Thoracic aorta (tissue), 2 donors: ENCODE measurements around the gene CARS1. TPM values are rescaled to one million over a fixed set of nuclear protein-coding genes. Genes with fewer than 3 reads are reported as not detected.

Experiments used
- ATAC-seq: fragments of 150-250 bp; one replicate; pipeline ENCODE4 v1.8.0; 2017; ENCODE audit warnings: low read depth; ENCODE audit not compliant: insufficient number of reproducible peaks, low FRiP score
- DNase-seq: peaks from one replicate; pipeline ENCODE4 v3.0.0-alpha.2; 2020; ENCODE audit warnings: low spot score
- H3K27ac ChIP-seq, 2 donors: fragments of 200-600 bp; sonication (generic); 1 replicate in 1 of 2; 2 replicates in 1 of 2; pipeline ENCODE4 v1.5.1; 2016; ENCODE audit warnings: mild to moderate bottlenecking in 2 of 2, moderate library complexity in 2 of 2
- H3K27me3 ChIP-seq: fragments of 200-600 bp; sonication (generic); replicated peaks from 2 replicates; pipeline ENCODE4 v1.6.0; 2016; ENCODE audit warnings: mild to moderate bottlenecking; ENCODE audit not compliant: insufficient read depth
- H3K36me3 ChIP-seq: fragments of 200-600 bp; sonication (generic); one replicate; pipeline ENCODE4 v1.5.1; 2016
- H3K4me1 ChIP-seq, 2 donors: fragments of 200-600 bp; sonication (generic); 1 replicate in 1 of 2; 2 replicates in 1 of 2; pipeline versions ENCODE4 v1.5.1 to v1.6.0; 2016; ENCODE audit warnings: low read depth in 2 of 2, mild to moderate bottlenecking in 1 of 2; ENCODE audit not compliant: control insufficient read depth in 1 of 2
- H3K4me3 ChIP-seq: fragments of 200-600 bp; sonication (generic); 2 replicates; pipeline ENCODE4 v1.5.1; 2016; ENCODE audit warnings: mild to moderate bottlenecking
- H3K9me3 ChIP-seq: fragments of 200-600 bp; sonication (generic); 2 replicates; pipeline ENCODE4 v1.5.1; 2016
- total RNA-seq, 2 donors: library from RNA; depleted of rRNA; stranded (reverse); fragments of >200 nt; gene quantifications; one replicate each; pipeline versions ENCODE4 v1.1.0 to v1.2.3, GENCODE V29; 2016
- TF ChIP-seq, protein P1 (sequence below): fragments of 200-600 bp; sonication (generic); IDR thresholded peaks from one replicate; pipeline ENCODE4 v1.5.1; 2019; ENCODE audit warnings: antibody characterized with exemption

CARS1 gene
- total RNA-seq, 2 donors from 2014 or later: 38.4 to 56.5 TPM

DNA sequence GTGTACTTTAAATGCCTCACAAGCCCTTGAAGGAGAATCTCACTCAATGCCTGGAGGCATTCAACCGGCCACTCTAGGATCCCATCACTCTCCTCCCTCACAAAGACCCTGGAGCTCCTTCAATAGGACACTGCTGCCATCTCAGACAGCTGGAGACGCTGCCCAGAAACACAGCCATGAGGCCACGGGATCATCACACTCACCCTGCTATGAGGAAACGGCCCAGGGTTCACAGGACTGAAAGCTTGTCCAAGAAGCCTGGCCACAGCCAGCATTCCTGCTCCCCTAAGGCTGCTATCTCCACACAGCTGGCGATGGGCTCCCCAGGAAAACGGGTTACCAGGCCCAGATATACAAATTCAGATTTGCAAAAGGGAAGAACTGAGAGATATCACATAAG lies 13.2 kb downstream of the CARS1 start:
- peaks cover 17% of the 10 kb centered on the region for H3K36me3 ChIP-seq
- H3K27me3 ChIP-seq: no peaks in the 10 kb centered on the region
- peak overlapping the region; percentile 89 for H3K27ac ChIP-seq
- H3K4me1 ChIP-seq: peaks cover 18 to 32% of the 10 kb centered on the region in 2 donors
- no peak for ATAC-seq
- no peak overlapping the region for H3K4me3 ChIP-seq
- TF ChIP-seq, protein P1, sequence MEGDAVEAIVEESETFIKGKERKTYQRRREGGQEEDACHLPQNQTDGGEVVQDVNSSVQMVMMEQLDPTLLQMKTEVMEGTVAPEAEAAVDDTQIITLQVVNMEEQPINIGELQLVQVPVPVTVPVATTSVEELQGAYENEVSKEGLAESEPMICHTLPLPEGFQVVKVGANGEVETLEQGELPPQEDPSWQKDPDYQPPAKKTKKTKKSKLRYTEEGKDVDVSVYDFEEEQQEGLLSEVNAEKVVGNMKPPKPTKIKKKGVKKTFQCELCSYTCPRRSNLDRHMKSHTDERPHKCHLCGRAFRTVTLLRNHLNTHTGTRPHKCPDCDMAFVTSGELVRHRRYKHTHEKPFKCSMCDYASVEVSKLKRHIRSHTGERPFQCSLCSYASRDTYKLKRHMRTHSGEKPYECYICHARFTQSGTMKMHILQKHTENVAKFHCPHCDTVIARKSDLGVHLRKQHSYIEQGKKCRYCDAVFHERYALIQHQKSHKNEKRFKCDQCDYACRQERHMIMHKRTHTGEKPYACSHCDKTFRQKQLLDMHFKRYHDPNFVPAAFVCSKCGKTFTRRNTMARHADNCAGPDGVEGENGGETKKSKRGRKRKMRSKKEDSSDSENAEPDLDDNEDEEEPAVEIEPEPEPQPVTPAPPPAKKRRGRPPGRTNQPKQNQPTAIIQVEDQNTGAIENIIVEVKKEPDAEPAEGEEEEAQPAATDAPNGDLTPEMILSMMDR: no peak
- H3K9me3 ChIP-seq: no peaks in the 10 kb centered on the region
- no peak for DNase-seq

DNA sequence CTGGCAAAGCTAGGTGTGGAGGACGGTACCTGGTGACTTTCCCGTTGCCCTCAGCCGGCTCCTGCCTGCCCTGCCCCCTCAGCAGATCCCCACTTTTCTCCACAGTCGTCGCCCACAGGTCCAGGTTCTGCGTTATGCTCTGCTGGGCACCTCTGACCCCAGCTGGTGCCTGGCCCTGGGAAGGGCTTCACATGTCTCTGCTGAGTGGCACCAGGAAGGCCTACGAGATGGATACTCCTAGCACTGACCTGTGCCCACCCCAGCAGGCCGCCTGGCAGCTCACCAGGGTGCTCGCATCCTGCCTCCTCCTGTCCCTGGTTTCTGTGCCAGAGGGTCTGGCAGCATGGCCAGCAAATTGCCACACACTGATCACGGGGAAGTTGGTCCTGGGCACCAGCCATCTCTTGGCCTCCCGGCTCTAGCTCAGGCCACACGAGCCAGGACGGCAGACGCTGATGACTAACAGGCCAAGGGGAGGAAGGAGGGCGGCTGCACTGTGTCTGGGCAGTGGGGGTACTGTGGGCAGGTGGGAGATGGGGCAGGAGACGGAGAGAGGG lies 13.8 kb downstream of the CARS1 start:
- Histone ChIP-seq H3K4me1 (peaks cover 18 to 31% of the 10 kb centered on the region in 2 donors), H3K4me3 (peak overlapping the region; percentile 1), H3K9me3 (no peaks in the 10 kb centered on the region), H3K27me3 (no peaks in the 10 kb centered on the region), H3K36me3 (peaks cover 21% of the 10 kb centered on the region), H3K27ac (peak overlapping the region; percentile 89)
- TF ChIP-seq, protein P1: no peak
- DNase-seq (peak; percentile 69), ATAC-seq (peak; percentile 77)

DNA sequence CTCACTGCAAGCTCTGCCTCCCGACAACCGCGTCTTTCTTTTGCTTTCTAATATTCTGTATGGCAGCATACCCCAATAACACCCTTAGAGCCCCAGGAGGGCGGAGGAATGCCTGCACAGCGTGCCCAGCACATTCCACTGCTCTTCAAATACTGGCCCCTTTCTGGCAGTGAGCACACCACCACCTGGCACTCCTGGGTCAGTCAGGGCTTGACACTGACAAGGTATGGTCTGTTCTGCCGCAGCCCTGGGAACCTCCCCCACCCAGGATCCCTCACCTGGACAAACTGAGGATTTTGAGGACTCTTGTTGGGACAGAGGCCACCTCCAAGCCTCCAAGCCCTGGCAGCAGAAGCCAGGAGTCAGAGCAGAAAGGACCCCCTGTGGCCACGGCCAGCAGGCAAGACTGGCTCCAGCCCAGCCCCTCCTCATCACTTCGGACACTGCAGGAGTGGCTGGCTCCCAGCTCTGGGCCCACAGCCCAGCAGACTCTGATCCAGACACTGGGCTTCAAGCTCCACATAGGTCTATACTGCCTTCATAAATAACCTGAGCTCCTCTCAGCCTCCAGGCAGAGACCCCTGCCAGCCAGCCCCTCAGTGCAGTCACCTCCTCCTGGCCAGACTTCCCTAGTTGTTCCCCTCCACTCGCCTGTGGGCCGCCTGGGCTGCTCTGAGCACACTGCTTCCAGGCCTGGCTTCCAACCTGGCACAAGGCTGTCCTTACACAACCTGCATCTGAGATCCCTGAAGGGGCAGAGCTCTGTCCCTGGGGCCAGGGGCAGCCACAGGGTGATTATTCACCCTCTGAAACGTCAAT lies 14.5 kb downstream of the CARS1 start:
- Histone ChIP-seq H3K9me3 (no peaks in the 10 kb centered on the region), H3K4me3 (no peak overlapping the region), H3K27ac (peak overlapping the region; percentile 89), H3K36me3 (peaks cover 28% of the 10 kb centered on the region), H3K4me1 (peaks cover 18 to 31% of the 10 kb centered on the region in 2 donors), H3K27me3 (no peaks in the 10 kb centered on the region)
- no peak for DNase-seq
- TF ChIP-seq, protein P1: no peak
- ATAC-seq: peak; percentile 54

DNA sequence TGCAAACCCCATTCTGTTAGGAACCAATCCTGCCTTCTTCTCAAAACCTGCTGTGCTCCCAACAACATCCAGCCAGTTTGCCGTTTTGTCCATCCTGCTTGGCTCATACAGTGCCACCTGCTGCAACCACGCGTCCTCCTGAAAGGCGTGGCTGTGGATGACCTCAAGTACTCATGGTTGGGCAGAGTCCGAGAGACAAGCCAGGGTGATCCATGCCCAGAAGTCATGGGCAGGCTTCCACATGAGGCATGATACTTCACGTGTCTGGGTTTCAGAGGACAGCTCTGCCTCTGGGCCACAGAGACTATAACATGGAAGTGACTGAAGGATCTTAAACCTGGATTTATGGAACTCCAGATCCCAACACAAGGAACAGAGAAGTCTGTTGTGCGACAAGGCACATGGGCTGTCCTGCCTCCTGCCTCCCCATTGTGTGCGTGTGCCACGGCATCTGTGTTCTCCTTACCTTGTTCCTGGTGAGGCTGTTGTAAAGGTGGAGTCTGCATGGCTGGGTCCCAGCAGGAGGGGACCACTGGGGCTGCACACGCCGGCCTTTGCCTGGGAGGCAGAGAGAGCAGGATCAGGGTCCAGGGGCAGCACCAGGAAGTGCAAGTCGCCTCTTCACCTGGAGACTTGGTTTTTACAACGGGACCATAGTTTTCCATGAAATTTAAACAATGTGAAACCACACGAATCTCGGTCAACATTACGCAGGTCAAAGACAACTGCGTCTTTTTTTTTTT lies 15.4 kb downstream of the CARS1 start:
- Histone ChIP-seq H3K36me3 (peaks cover 32% of the 10 kb centered on the region), H3K9me3 (no peaks in the 10 kb centered on the region), H3K27ac (peak overlapping the region; percentile 2 to 89), H3K4me3 (no peak overlapping the region), H3K4me1 (peaks cover 18 to 31% of the 10 kb centered on the region in 2 donors), H3K27me3 (no peaks in the 10 kb centered on the region)
- DNase-seq (no peak), ATAC-seq (no peak)
- TF ChIP-seq, protein P1: no peak

DNA sequence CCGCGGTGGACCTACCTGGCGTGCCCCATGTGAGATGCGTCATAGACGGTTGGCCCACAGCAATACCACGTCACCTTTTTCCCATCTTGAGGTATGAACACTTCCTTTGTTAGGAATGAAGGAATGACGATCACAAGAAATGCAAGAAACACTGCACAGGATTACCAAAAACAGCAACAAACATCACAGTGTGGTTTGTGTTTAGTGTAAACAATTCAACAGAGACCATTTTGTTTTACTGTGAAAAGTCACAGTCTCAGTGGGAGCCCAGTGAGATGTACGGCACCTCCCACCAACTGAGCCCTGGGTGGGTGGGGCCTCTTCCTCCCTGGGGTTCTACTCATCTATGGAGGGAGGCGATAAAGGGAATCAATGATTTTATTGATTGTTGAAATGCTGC lies 16.3 kb downstream of the CARS1 start:
- peaks cover 30% of the 10 kb centered on the region for H3K36me3 ChIP-seq
- TF ChIP-seq, protein P1: no peak
- no peak overlapping the region for H3K27ac ChIP-seq

More for the DNA sequence above, 16.3 kb downstream of the CARS1 start:
- Histone ChIP-seq H3K9me3 (no peaks in the 10 kb centered on the region), H3K4me1 (peaks cover 18 to 31% of the 10 kb centered on the region in 2 donors), H3K27me3 (no peaks in the 10 kb centered on the region), H3K4me3 (no peak overlapping the region)
- no peak for DNase-seq
- no peak for ATAC-seq
